GM12864 (cell line): ENCODE data around the gene APRT.
A peak's percentile ranks its signal among the peaks of the same experiment; 100 is the strongest.

Source experiments
- DNase-seq: peaks from one replicate; pipeline ENCODE4 v3.0.0-alpha.2; 2011; ENCODE audit warnings: low read depth
- H3K4me3 ChIP-seq: 2 replicates; pipeline ENCODE4 v1.5.1; 2011; ENCODE audit warnings: mild to moderate bottlenecking, low read depth, low read length, control low read depth
- TF ChIP-seq, protein P1 (sequence below): IDR thresholded peaks from 2 replicates; pipeline ENCODE4 v1.5.1; 2011; ENCODE audit warnings: low read depth, mild to moderate bottlenecking, moderate library complexity, low read length, control low read depth, inconsistent platforms; ENCODE audit errors: missing control alignments

Gene APRT

DNA sequence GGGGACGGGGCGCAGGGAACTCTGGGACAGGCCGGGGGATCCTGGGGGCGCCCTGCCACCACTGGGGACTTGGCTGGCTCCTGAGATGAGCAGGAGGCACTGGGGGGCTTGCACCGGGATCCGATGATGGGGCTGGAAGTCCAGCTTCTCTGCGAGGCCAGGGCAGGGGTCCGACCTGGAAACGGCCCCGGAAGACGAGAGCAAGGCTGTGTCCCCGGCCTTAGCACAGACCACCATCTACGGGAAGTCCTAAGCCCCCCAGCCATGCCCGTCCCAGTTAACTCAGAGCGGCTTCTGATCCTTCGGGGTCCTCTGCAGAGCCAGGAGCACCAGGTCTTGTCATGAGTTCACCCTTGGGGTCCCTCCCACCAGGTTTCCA, 7.6 kb downstream of the APRT start:
- no peak for DNase-seq
- TF ChIP-seq, protein P1, sequence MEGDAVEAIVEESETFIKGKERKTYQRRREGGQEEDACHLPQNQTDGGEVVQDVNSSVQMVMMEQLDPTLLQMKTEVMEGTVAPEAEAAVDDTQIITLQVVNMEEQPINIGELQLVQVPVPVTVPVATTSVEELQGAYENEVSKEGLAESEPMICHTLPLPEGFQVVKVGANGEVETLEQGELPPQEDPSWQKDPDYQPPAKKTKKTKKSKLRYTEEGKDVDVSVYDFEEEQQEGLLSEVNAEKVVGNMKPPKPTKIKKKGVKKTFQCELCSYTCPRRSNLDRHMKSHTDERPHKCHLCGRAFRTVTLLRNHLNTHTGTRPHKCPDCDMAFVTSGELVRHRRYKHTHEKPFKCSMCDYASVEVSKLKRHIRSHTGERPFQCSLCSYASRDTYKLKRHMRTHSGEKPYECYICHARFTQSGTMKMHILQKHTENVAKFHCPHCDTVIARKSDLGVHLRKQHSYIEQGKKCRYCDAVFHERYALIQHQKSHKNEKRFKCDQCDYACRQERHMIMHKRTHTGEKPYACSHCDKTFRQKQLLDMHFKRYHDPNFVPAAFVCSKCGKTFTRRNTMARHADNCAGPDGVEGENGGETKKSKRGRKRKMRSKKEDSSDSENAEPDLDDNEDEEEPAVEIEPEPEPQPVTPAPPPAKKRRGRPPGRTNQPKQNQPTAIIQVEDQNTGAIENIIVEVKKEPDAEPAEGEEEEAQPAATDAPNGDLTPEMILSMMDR, result no peak
- H3K4me3 ChIP-seq, result peak overlapping the region; percentile 80

DNA sequence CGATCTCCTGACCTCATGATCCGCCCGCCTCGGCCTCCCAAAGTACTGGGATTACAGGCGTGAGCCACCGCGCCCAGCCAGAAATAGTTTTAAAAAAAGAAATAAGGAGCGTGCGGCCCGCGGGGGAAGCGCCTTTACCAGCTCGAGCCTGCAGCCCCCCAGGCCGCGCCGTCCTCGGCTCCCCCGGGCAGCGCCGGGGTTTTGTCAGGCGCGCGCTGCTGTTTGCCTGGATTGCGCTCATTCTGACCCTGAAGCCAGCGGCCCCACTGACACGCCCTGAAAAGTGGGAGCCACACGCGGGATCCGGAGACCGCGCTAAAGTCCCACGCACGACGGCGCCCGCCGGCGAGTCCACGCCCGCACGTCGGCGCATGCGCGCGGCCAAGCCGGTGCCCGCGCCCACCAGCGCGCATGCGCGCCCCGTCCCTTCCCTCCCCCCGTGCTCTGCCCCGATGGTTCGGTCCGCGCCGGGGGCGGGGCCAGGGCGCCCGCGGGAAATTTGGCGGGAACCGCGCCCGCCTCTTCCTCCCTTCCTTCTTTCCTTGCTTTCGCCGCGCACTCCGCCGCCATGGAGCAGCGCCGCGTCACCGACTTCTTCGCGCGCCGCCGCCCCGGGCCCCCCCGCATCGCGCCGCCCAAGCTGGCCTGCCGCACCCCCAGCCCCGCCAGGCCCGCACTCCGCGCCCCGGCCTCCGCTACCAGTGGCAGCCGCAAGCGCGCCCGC, 8.3 kb downstream of the APRT start, which contains the start of gene CDT1:
TSS of gene CDT1 (plus strand) at position 526 of the 724 bp plus-strand sequence. CDS start at position 569, 43 bp downstream.
- no peak for DNase-seq
- TF ChIP-seq, protein P1, result no peak
- peak within 1 kb of the TSS; percentile 80 for H3K4me3 ChIP-seq

DNA sequence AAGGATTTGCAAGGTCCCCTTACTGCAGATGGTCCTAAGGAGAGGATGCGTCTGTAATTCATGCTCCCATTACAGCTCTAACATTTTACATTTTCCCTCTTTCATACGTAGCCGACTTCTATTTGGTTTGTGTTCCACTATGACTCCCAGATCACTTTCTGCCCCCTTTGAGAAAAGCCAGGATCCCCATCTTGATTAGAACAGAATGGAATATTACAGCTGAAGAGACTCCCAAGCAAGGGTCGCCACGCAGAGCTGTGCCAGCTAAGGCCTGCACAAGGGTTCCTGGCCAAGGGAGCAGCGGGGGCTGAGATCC, 11.5 kb downstream of the APRT start:
- TF ChIP-seq, protein P1, result no peak
- DNase-seq, result no peak
- H3K4me3 ChIP-seq, result no peak overlapping the region

DNA sequence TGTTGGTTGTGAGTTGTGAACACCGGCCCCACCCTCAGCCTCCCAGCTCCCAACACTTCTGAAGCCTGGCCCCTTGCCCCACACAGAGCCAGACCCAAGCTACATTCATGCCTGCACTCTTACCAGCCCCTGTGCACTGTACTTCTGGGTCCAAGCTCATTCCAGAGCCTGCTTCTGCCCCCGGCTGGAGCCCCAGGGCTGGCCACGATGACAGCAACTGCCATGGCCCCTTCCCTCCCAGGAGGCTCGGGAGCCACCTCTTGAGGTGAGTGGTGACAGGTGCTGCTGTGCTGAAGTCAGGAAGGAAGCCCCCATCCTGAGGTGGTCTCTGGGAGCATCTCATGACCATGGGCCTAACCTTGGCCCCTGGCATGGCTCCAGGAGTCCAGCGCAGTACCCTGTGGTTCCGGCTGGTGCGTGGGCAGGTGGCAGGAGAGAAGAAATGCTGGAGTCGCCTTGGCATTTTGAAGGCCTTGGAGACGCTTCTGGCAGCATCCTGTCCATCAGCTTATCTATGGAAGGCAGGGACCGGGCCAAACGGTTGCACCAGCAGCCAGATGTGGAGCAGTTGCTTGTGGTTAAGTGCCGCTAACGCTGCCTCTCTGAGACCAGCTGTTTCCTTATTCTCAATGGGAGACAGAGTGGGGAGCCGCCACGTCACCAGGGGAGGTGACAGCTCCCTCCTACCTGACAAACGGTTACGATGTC, 12.0 kb downstream of the APRT start:
- TF ChIP-seq, protein P1, result no peak
- DNase-seq, result no peak
- H3K4me3 ChIP-seq, result no peak overlapping the region

DNA sequence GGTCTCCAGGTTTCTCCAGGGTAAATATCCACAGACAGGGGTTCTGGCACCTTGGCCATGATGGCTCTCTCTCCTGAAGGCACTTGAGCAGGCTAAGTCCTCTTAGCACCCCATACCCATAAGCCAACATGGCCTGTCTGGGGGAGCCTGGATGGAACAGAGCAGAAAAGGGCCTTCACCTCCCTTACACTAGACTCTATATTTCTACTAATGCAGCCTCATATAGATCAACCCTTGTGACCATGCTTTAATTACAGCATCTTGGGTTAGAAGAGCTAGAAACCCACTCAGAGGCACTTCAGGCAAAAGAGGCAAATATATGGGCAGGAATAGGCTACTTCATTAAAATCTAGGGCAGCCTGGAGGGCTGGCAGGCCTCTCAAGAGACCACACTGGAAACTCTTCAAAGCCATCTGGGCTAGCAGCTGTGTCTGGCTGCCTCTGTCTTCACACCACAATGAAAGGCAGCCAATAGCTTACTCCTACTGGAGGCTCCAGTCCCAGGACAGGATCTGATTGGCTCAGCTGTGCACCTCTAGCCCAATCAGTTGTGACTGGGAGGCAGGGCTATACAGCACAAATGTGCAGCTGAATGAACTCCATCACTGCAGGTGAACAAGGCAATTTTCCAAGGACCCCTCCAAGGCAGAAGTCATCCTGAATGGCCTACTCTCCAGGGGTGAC, 12.8 kb downstream of the APRT start:
- no peak overlapping the region for H3K4me3 ChIP-seq
- TF ChIP-seq, protein P1, result no peak
- no peak for DNase-seq

DNA sequence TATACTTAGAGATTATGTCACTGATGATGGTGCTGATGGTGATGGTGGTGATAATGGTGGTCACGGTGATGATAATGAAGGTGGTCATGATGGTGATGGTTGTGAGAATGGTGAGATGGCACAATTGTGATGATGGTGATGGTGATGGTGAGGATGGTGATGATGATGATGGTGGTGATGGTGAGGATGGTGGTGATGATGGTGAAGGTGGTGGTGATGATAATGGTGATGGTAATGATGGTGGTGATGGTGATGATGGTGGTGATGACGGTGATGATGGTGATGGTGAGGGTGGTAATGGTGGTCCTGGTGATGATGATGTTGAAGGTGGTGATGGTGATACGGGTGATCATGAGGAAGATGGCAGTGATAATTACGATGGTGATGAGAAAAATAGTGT, 13.7 kb downstream of the APRT start:
- no peak overlapping the region for H3K4me3 ChIP-seq
- DNase-seq, result no peak
- TF ChIP-seq, protein P1, result no peak
